K562 (cell line): ENCODE data around the gene SEC16A. TPM values are rescaled to one million over a fixed set of nuclear protein-coding genes. Genes with fewer than 3 reads are reported as not detected.
A peak's percentile ranks its signal among the peaks of the same experiment; 100 is the strongest.

ENCODE experiments used
- ATAC-seq: fragments of 200-7000 bp; cut with Tn5 transposase; 3 replicates; pipeline ENCODE4 v1.9.1; 2020; ENCODE audit warnings: moderate library complexity
- BruUV-seq: library from RNA; stranded (reverse); fragments of 400-500 nt; replicated peaks from 2 replicates; lab custom pipeline; 2021; lab: Mats Ljungman, UMichigan
- CTCF ChIA-PET: fragments of 300-600 bp; formaldehyde crosslinking; extraction: SDS; loops from one replicate; lab custom pipeline; 2021; ENCODE audit warnings: low intra/inter-chr PET ratio; lab: Yijun Ruan, JAX
- POLR2A ChIA-PET: fragments of 300-600, 350-650 bp; sonication (Branson Sonifier 250); formaldehyde crosslinking; extraction: SDS; loops from one replicate; lab custom pipeline; 2021; ENCODE audit warnings: antibody characterized with exemption, inconsistent platforms; lab: Yijun Ruan, JAX
- DNase-seq, 4 experiments: peaks; one replicate each; pipeline versions ENCODE4 v3.0.0 to v3.0.0-alpha.2; 2011 to 2018; ENCODE audit warnings: low spot score in 3 of 4, mixed read lengths in 3 of 4; ENCODE audit errors: extremely low read depth in 1 of 4
- FAIRE-seq: peaks from 2 replicates; lab custom pipeline; 2011; peaks lifted over from hg19 to GRCh38; lab: Jason Lieb, UNC
- H2AFZ ChIP-seq: 2 replicates; pipeline ENCODE4 v1.6.0; 2011; ENCODE audit warnings: low read depth, low read length, control low read depth, inconsistent platforms
- H3K27ac ChIP-seq: fragments of 200-600 bp; 3 replicates; pipeline ENCODE4 v1.8.0; 2011; ENCODE audit warnings: low read depth, mild to moderate bottlenecking, control low read depth, inconsistent platforms, low read length, moderate library complexity, mixed read lengths; ENCODE audit errors: extremely low read depth
- H3K27me3 ChIP-seq, 2 experiments: fragments of 300-600 bp in 1 of 2; 2 replicates in 1 of 2; 3 replicates in 1 of 2; pipeline versions ENCODE4 v1.6.0 to v1.8.0; 2011; ENCODE audit warnings: inconsistent platforms in 2 of 2, low read length in 2 of 2, mild to moderate bottlenecking in 1 of 2, mixed read lengths in 1 of 2, moderate library complexity in 1 of 2; ENCODE audit not compliant: control insufficient read depth in 2 of 2, insufficient read depth in 2 of 2
- H3K36me3 ChIP-seq: fragments of 300-600 bp; 3 replicates; pipeline ENCODE4 v1.8.0; 2011; ENCODE audit warnings: mild to moderate bottlenecking, low read length, inconsistent platforms; ENCODE audit not compliant: control insufficient read depth, insufficient read depth
- H3K4me1 ChIP-seq, 2 experiments: fragments of 200-600 bp in 1 of 2; replicated peaks in 1 of 2; 2 replicates in 1 of 2; 3 replicates in 1 of 2; pipeline versions ENCODE4 v1.5.1 to v1.8.0; 2011; ENCODE audit warnings: inconsistent platforms in 2 of 2, low read length in 2 of 2, mild to moderate bottlenecking in 1 of 2, mixed read lengths in 1 of 2, moderate library complexity in 1 of 2; ENCODE audit not compliant: control insufficient read depth in 2 of 2, insufficient read depth in 2 of 2
- H3K4me2 ChIP-seq: 2 replicates; pipeline ENCODE4 v1.6.1; 2011; ENCODE audit warnings: low read length, control low read depth, inconsistent platforms, mixed read lengths; ENCODE audit not compliant: insufficient read depth
- H3K4me3 ChIP-seq: fragments of 200-600 bp; sonication (generic), shearing (Covaris generic); 2 replicates; pipeline ENCODE4 v1.5.1; 2016; ENCODE audit warnings: control low read depth, inconsistent platforms
- H3K79me2 ChIP-seq: fragments of 200-600 bp; 3 replicates; pipeline ENCODE4 v1.8.0; 2011; ENCODE audit warnings: low read length, inconsistent platforms; ENCODE audit not compliant: control insufficient read depth, insufficient read depth
- H3K9ac ChIP-seq, 2 experiments: 2 replicates each; pipeline versions ENCODE4 v1.6.0 to v1.6.1; 2011; ENCODE audit warnings: low read depth in 2 of 2, low read length in 2 of 2, control low read depth in 1 of 2, inconsistent platforms in 1 of 2, mild to moderate bottlenecking in 1 of 2, mixed read lengths in 1 of 2; ENCODE audit not compliant: insufficient read depth in 1 of 2
- H3K9me1 ChIP-seq: one replicate; pipeline ENCODE4 v1.6.0; 2011; ENCODE audit warnings: inconsistent platforms, mild to moderate bottlenecking, low read length, moderate library complexity; ENCODE audit not compliant: control insufficient read depth, insufficient read depth
- H3K9me3 ChIP-seq: replicated peaks from 2 replicates; pipeline ENCODE4 v1.5.1; 2011; ENCODE audit warnings: low read depth, low read length, inconsistent platforms; ENCODE audit not compliant: control insufficient read depth, insufficient read depth
- H4K20me1 ChIP-seq: replicated peaks from 2 replicates; pipeline ENCODE4 v1.6.1; 2011; ENCODE audit warnings: low read length, inconsistent platforms, mixed read lengths; ENCODE audit not compliant: control insufficient read depth, insufficient read depth
- BRCA1 ChIP-seq, 2 experiments: fragments of 450-650 bp in 1 of 2; sonication (generic) in 1 of 2; formaldehyde crosslinking in 1 of 2; IDR thresholded peaks; 2 replicates each; pipeline versions ENCODE4 v1.5.0 to v1.6.1; 2017 to 2020; ENCODE audit warnings: mild to moderate bottlenecking in 1 of 2, missing genetic modification reagents in 1 of 2
- FOXA1 ChIP-seq: fragments of 450-650 bp; IDR thresholded peaks from 2 replicates; pipeline ENCODE4 v1.6.1; 2016; ENCODE audit warnings: mild to moderate bottlenecking, borderline replicate concordance
- FOXM1 ChIP-seq, 2 experiments: fragments of 450-650 bp in 1 of 2; sonication (generic) in 1 of 2; formaldehyde crosslinking in 1 of 2; IDR thresholded peaks; 2 replicates each; pipeline versions ENCODE4 v1.6.1 to v1.9.0; 2017 to 2022; ENCODE audit warnings: low read depth in 2 of 2, mild to moderate bottlenecking in 2 of 2, missing genetic modification reagents in 1 of 2, moderate library complexity in 1 of 2
- RBFOX2 ChIP-seq: fragments of 200-400 bp; formaldehyde crosslinking; IDR thresholded peaks from 2 replicates; pipeline ENCODE4 v1.6.1; 2017; ENCODE audit warnings: low read depth, mild to moderate bottlenecking, low read length, moderate library complexity
- ZNF324 ChIP-seq: fragments of 250-450 bp; sonication (Bioruptor Pico); IDR thresholded peaks from 2 replicates; pipeline ENCODE4 v1.4.0; 2020; ENCODE audit warnings: mild to moderate bottlenecking
- WGBS: fragments of 100-300 bp; shearing (Covaris generic); methylation state at CpG from one replicate; pipeline ENCODE4 v1.1.6; 2016; ENCODE audit warnings: low coverage, mixed read lengths; ENCODE audit not compliant: insufficient coverage; ENCODE audit errors: missing lambda C conversion rate; 5-methylcytosine and 5-hydroxymethylcytosine counted together
- in situ Hi-C: fragments of 300-500 bp; cut with MboI; formaldehyde crosslinking; loops from 4 replicates; pipeline ENCODE4 v1.15.0; 2018; ENCODE audit warnings: inconsistent platforms, mixed read lengths
- intact Hi-C: fragments of 100-400 bp; cut with micrococcal nuclease; formaldehyde crosslinking; loops from 2 replicates; pipeline ENCODE4 v1.14.2; 2022
- polyA plus RNA-seq, 8 experiments: library from polyadenylated mRNA; depleted of rRNA in 4 of 8; stranded (reverse) in 5 of 8; unstranded in 3 of 8; fragments of >200 nt; fragmentation: Nextera tagmentation in 2 of 8; fragmentation: Illumina TruSeq in 1 of 8; extraction: Ambion mirVana in 2 of 8; extraction: Trizol in 1 of 8; gene quantifications; 2 replicates each; pipeline versions ENCODE4 v1.2.1 to v1.2.3, GENCODE V29; 2011 to 2014; ENCODE audit warnings: inconsistent platforms in 1 of 8, missing spikeins in 1 of 8
- total RNA-seq, 7 experiments: library from RNA; depleted of rRNA in 6 of 7; stranded (reverse); fragments of >200 nt in 6 of 7; fragmentation: Illumina TruSeq in 2 of 7; extraction: Trizol in 2 of 7; gene quantifications; 2 replicates each; pipeline versions ENCODE4 v1.2.1 to v1.2.3, GENCODE V29; 2011 to 2021; ENCODE audit warnings: low replicate concordance in 1 of 7
- TF ChIP-seq, protein P1 (sequence below): sonication (generic); formaldehyde crosslinking; IDR thresholded peaks from 2 replicates; pipeline ENCODE4 v1.8.0; 2022; ENCODE audit warnings: missing genetic modification reagents, mild to moderate bottlenecking, moderate library complexity, borderline replicate concordance

Gene SEC16A
- total and polyA plus RNA-seq, 9 of the 15 experiments (the other 6 are each of a cell fraction or from before 2014, with no cell fraction given), result 8.3 to 62.8 (median 14.0) TPM

DNA sequence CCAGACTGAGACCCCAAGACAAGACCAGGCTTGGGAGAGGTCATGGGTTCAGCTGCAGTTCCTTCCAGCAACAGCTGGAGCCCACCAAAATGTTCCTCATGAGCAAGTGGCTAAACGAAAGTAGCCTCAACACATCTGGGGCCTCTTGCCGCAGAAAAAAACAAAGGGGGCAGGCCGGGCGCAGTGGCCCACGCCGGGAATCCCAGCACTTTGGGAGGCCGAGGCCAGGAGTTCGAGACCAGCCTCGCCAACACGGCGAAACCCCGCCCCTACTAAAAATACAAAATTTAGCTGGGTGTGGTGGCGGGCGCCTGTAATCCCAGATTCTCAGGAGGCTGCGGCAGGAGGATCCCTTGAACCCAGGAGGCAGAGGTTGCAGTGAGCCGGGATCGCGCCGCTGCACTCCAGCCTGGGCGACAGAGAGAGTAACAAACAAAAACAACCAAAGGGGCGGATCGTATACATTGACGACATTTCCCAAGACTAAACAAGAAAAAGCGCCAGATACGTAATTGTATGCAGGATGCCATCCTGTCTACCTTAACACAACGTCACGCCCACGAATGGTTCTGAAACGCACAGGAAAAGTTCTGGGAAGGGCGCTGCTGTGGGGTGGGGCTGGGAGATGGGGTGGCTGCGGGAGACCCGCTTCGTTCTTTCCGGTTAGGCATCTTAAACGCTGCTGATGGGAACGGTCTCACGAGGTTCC lies 44.8 kb downstream of the SEC16A start:
- Histone ChIP-seq H3K9me3 (no peaks in the 10 kb centered on the region), H3K4me2 (peak overlapping the region; percentile 83), H3K4me1 (peaks cover 21 to 64% of the 10 kb centered on the region in 2 experiments), H3K27ac (peak overlapping the region; percentile 33; the same call in 1 of the 3 replicates), H3K9ac (peak overlapping the region; percentile 82 to 98; a peak in 3 of 4 replicates), H3K4me3 (peak overlapping the region; percentile 92), H3K9me1 (peaks cover 14% of the 10 kb centered on the region), H3K79me2 (peaks cover 49% of the 10 kb centered on the region), H3K36me3 (peaks cover 57% of the 10 kb centered on the region; the same call in 2 of the 3 replicates), H3K27me3 (no peaks in the 10 kb centered on the region), H2AFZ (no peak overlapping the region), H4K20me1 (peaks cover 28% of the 10 kb centered on the region; the same call in 1 of the 2 replicates)
- ChIA-PET CTCF (interaction anchor here (0.6 kb wide), 1 partner anchor 199 kb away, joined by 5 read pairs; no protein-coding TSS in a partner anchor), POLR2A (interaction anchor here (0.8 to 5.6 kb wide), 5 partner anchors 10 to 75 kb away, joined by 3 to 33 read pairs (median 4); partner anchors contain the start of genes ENTR1 and PMPCA)
- ATAC-seq, result no peak
- TF ChIP-seq BRCA1 (IDR thresholded peaks at IDR 0.05), result no peak
- TF ChIP-seq BRCA1 (CRISPR knock-in tag; IDR thresholded peaks at IDR 0.05), result 0 out of 2 replicates have a peak, but pooled peaks have one; percentile 50
- peak; percentile 38; the same call in 1 of the 2 replicates for TF ChIP-seq RBFOX2
- TF ChIP-seq FOXM1 (IDR thresholded peaks at IDR 0.05; ENCODE audit: low read depth), result no peak
- no peak for TF ChIP-seq FOXM1 (CRISPR knock-in tag; IDR thresholded peaks at IDR 0.05; ENCODE audit: low read depth)
- TF ChIP-seq, protein P1, sequence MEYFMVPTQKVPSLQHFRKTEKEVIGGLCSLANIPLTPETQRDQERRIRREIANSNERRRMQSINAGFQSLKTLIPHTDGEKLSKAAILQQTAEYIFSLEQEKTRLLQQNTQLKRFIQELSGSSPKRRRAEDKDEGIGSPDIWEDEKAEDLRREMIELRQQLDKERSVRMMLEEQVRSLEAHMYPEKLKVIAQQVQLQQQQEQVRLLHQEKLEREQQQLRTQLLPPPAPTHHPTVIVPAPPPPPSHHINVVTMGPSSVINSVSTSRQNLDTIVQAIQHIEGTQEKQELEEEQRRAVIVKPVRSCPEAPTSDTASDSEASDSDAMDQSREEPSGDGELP (CRISPR knock-in tag), result 0 out of 2 replicates have a peak, but pooled peaks have one; percentile 31
- TF ChIP-seq ZNF324 (CRISPR knock-in tag), result no peak
- TF ChIP-seq FOXA1, result no peak
- WGBS, result 46% methylated on average over 37 of the region's 37 CpGs
- no TSS peak for BruUV-seq
- no peak for DNase-seq
- intact Hi-C loops (no loop called here), in situ Hi-C loops (no loop called here)
- FAIRE-seq, result peak; percentile 56
